Endothelial cell of umbilical vein (primary cell): ENCODE results near the gene TEX36. TPM values are rescaled to one million over a fixed set of nuclear protein-coding genes. Genes with fewer than 3 reads are reported as not detected.

Experiments
- BruUV-seq: library from RNA; stranded (reverse); fragments of 400-500 nt; replicated peaks from 2 replicates; lab custom pipeline; 2021; lab: Mats Ljungman, UMichigan
- CTCF ChIA-PET: fragments of 300-600, 350-600 bp; sonication (Branson Sonifier 250); formaldehyde crosslinking; loops from one replicate; lab custom pipeline; 2021; ENCODE audit warnings: antibody characterized with exemption, inconsistent platforms; lab: Charles Lee
- POLR2A ChIA-PET: fragments of 300-600, 350-600 bp; sonication (Branson Sonifier 250); formaldehyde crosslinking; loops from one replicate; lab custom pipeline; 2021; ENCODE audit warnings: antibody characterized with exemption, inconsistent platforms; lab: Charles Lee
- DNase-seq: peaks from one replicate; pipeline ENCODE4 v3.0.0-alpha.2; 2011; ENCODE audit warnings: low read depth, low spot score
- FAIRE-seq: peaks from 2 replicates; lab custom pipeline; 2011; peaks lifted over from hg19 to GRCh38; lab: Jason Lieb, UNC
- H2AFZ ChIP-seq: 2 replicates; pipeline ENCODE4 v1.6.0; 2012; ENCODE audit warnings: low read depth, low read length, control low read depth, inconsistent platforms
- H3K27ac ChIP-seq: 2 replicates; pipeline ENCODE4 v1.5.1; 2011; ENCODE audit warnings: low read depth, mild to moderate bottlenecking, control low read depth, low read length, moderate library complexity; ENCODE audit not compliant: insufficient read depth
- H3K27me3 ChIP-seq, 2 experiments: 2 replicates each; pipeline versions ENCODE4 v1.6.0 to v1.6.1; 2011; ENCODE audit warnings: low read length in 2 of 2, mixed read lengths in 1 of 2; ENCODE audit not compliant: control insufficient read depth in 2 of 2, insufficient read depth in 2 of 2
- H3K36me3 ChIP-seq, 2 experiments: 2 replicates in 1 of 2; 3 replicates in 1 of 2; pipeline ENCODE4 v1.5.1; 2011; ENCODE audit warnings: low read length in 2 of 2, mild to moderate bottlenecking in 1 of 2, moderate library complexity in 1 of 2; ENCODE audit not compliant: control insufficient read depth in 2 of 2, insufficient read depth in 2 of 2; ENCODE audit errors: extremely low read depth in 1 of 2
- H3K4me1 ChIP-seq: 3 replicates; pipeline ENCODE4 v1.5.1; 2011; ENCODE audit warnings: mild to moderate bottlenecking, low read length; ENCODE audit not compliant: control insufficient read depth, insufficient read depth; ENCODE audit errors: extremely low read depth
- H3K4me2 ChIP-seq: 2 replicates; pipeline ENCODE4 v1.6.1; 2011; ENCODE audit warnings: low read length, control low read depth, mixed read lengths; ENCODE audit not compliant: insufficient read depth
- H3K4me3 ChIP-seq, 3 experiments: fragments of 200-600 bp in 1 of 3; sonication (generic), shearing (Covaris generic) in 1 of 3; replicated peaks in 1 of 3; 2 replicates each; pipeline ENCODE4 v1.5.1; 2011 to 2016; ENCODE audit warnings: control low read depth in 3 of 3, low read length in 3 of 3, mild to moderate bottlenecking in 2 of 3, inconsistent platforms in 1 of 3, low read depth in 1 of 3, moderate library complexity in 1 of 3; ENCODE audit not compliant: insufficient read depth in 1 of 3
- H3K79me2 ChIP-seq: 2 replicates; pipeline ENCODE4 v1.6.0; 2012; ENCODE audit warnings: low read length, inconsistent platforms; ENCODE audit not compliant: control insufficient read depth, insufficient read depth
- H3K9ac ChIP-seq: replicated peaks from 2 replicates; pipeline ENCODE3; 2011; ENCODE audit warnings: low read length, control low read depth; ENCODE audit not compliant: insufficient read depth; ENCODE audit errors: extremely low read depth
- H3K9me1 ChIP-seq: replicated peaks from 3 replicates; pipeline ENCODE4 v1.6.0; 2011; ENCODE audit warnings: mild to moderate bottlenecking, low read length; ENCODE audit not compliant: control insufficient read depth, insufficient read depth; ENCODE audit errors: extremely low read depth
- H3K9me3 ChIP-seq: replicated peaks from 2 replicates; pipeline ENCODE4 v1.5.1; 2012; ENCODE audit warnings: low read length, inconsistent platforms; ENCODE audit not compliant: control insufficient read depth, insufficient read depth
- H4K20me1 ChIP-seq: replicated peaks from 2 replicates; pipeline ENCODE3; 2011; ENCODE audit warnings: mild to moderate bottlenecking, low read length; ENCODE audit not compliant: control insufficient read depth, insufficient read depth; ENCODE audit errors: extremely low read depth
- EZH2 ChIP-seq: IDR thresholded peaks from 2 replicates; pipeline ENCODE4 v1.6.1; 2012; ENCODE audit warnings: borderline replicate concordance, low read depth, mild to moderate bottlenecking, moderate library complexity, low read length, inconsistent platforms; ENCODE audit not compliant: severe bottlenecking
- FOS ChIP-seq: IDR thresholded peaks from 2 replicates; pipeline ENCODE4 v1.6.1; 2011; ENCODE audit warnings: mild to moderate bottlenecking, low read length, moderate library complexity, borderline replicate concordance; ENCODE audit not compliant: insufficient read depth
- GATA2 ChIP-seq: IDR thresholded peaks from 2 replicates; pipeline ENCODE4 v1.7.0; 2011; ENCODE audit warnings: low read depth, mild to moderate bottlenecking, moderate library complexity, mixed read lengths, low read length; ENCODE audit not compliant: insufficient read length, insufficient read depth
- JUN ChIP-seq: IDR thresholded peaks from 2 replicates; pipeline ENCODE4 v1.6.1; 2011; ENCODE audit warnings: borderline replicate concordance, low read depth; ENCODE audit not compliant: insufficient read length, insufficient read depth
- MYC ChIP-seq: IDR thresholded peaks from one replicate; pipeline ENCODE4 v1.6.1; 2011; ENCODE audit warnings: mild to moderate bottlenecking, low read depth, low read length
- POLR2A ChIP-seq: IDR thresholded peaks from 2 replicates; pipeline ENCODE4 v1.6.1; 2012; ENCODE audit warnings: low read depth, mild to moderate bottlenecking, control low read depth, low read length
- POLR2AphosphoS5 ChIP-seq: IDR thresholded peaks from 2 replicates; pipeline ENCODE4 v1.6.1; 2012; ENCODE audit warnings: low read depth, mild to moderate bottlenecking, control low read depth, low read length, moderate library complexity; ENCODE audit not compliant: insufficient read depth
- dilution Hi-C: fragments of 300-500 bp; cut with MboI; formaldehyde crosslinking; loops from one replicate; pipeline ENCODE4 v1.15.0; 2019; ENCODE audit warnings: low sequenced_read_pairs; ENCODE audit not compliant: extremely low pct_ligation_motif_present
- intact Hi-C: fragments of 100-400 bp; cut with micrococcal nuclease; formaldehyde crosslinking; loops from one replicate; pipeline ENCODE4 v1.10.0; 2022
- polyA plus RNA-seq, 4 experiments: library from polyadenylated mRNA; depleted of rRNA in 3 of 4; stranded (reverse) in 3 of 4; unstranded in 1 of 4; fragments of >200 nt; gene quantifications; 2 replicates each; pipeline versions ENCODE4 v1.2.1 to v1.2.3, GENCODE V29; 2011 to 2012; ENCODE audit warnings: missing spikeins in 1 of 4
- total RNA-seq: library from RNA; stranded (reverse); gene quantifications from 2 replicates; pipeline ENCODE4 v1.2.3, GENCODE V29; 2021
- TF ChIP-seq, protein P1 (sequence below): IDR thresholded peaks from 2 replicates; pipeline ENCODE4 v1.6.1; 2011; ENCODE audit not compliant: insufficient read depth, insufficient read length
- TF ChIP-seq, protein P2 (sequence below), 2 donors: IDR thresholded peaks; 1 replicate in 1 of 2; 2 replicates in 1 of 2; pipeline ENCODE4 v1.5.1; 2011; ENCODE audit warnings: low read length in 2 of 2, mild to moderate bottlenecking in 2 of 2, moderate library complexity in 2 of 2, control low read depth in 1 of 2, inconsistent platforms in 1 of 2, low read depth in 1 of 2; ENCODE audit not compliant: insufficient read depth in 1 of 2; ENCODE audit errors: extremely low read depth in 1 of 2

Gene TEX36
- total and polyA plus RNA-seq, 2 donors (not counting 3 experiments of a cell fraction or from before 2014, with no cell fraction given), result not detected

DNA sequence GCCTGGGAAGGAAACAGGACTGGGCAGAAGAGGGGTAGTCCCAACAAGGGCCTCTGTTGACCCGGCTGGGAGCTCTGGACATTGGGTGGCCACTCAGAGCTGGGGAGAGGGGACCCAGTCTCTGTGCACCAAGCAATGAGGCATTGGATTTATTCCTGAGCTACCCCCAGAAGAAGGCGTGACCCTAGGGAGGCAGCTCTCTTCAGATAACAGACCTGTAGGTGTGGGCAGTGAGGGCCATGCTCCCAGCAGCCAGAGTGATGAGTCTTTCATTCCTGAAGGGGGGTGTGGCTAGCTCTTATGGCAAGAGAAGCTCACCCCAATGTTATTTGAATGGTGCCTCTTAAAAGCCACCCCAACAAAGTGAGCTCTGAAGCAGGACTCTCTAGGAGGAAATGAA, 20.4 kb downstream of the TEX36 start:
- Histone ChIP-seq H3K4me1 (no peaks in the 10 kb centered on the region), H3K4me2 (no peak overlapping the region), H3K9me3 (no peaks in the 10 kb centered on the region), H3K36me3 (no peaks in the 10 kb centered on the region), H2AFZ (no peak overlapping the region), H3K9me1 (no peaks in the 10 kb centered on the region), H3K27ac (no peak overlapping the region), H3K4me3 (no peak overlapping the region), H4K20me1 (no peaks in the 10 kb centered on the region), H3K27me3 (peaks cover 0 to 5% of the 10 kb centered on the region in 2 experiments), H3K9ac (no peak overlapping the region), H3K79me2 (no peaks in the 10 kb centered on the region)
- intact Hi-C loops, result no loop called here
- no peak for DNase-seq
- dilution Hi-C loops, result no loop called here
- no TSS peak for BruUV-seq
- TF ChIP-seq, protein P1, sequence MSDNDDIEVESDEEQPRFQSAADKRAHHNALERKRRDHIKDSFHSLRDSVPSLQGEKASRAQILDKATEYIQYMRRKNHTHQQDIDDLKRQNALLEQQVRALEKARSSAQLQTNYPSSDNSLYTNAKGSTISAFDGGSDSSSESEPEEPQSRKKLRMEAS, result no peak
- TF ChIP-seq FOS, result no peak
- FAIRE-seq, result no peak
- ChIA-PET CTCF (no interaction called here), POLR2A (no interaction called here)

DNA sequence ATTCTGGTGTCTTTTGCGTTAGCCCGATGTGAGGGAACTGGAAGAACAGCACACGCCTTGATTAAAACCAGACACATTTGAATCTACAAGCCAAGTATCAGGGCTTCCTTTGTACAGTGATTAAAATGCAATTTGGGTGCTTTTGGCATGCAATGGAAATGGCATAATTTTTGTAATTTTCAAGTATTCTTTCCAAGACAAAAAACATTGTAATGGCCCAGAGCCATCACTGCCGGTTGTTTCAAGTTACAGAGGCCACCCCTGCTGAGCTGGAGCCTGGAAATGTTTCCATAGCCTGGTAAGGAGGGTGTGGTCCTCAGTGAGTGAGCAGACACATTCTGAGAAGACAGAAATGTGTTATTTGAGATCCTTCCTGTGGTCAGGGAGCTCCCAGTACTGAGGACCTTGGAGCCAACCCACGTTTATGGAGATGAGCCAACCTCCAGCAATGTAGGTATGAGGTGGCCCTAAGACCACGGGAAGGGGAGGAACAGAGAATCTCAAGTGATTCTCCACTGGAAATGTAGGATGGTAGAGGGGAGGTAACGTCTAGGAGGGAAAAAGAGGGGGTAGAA, 20.9 kb downstream of the TEX36 start:
- no peak overlapping the region for H3K27ac ChIP-seq
- ChIA-PET CTCF (no interaction called here), POLR2A (no interaction called here)
- TF ChIP-seq GATA2 (no peak), FOS (no peak), EZH2 (no peak), JUN (no peak), MYC (no peak), POLR2AphosphoS5 (no peak), POLR2A (no peak)
- TF ChIP-seq, protein P2, sequence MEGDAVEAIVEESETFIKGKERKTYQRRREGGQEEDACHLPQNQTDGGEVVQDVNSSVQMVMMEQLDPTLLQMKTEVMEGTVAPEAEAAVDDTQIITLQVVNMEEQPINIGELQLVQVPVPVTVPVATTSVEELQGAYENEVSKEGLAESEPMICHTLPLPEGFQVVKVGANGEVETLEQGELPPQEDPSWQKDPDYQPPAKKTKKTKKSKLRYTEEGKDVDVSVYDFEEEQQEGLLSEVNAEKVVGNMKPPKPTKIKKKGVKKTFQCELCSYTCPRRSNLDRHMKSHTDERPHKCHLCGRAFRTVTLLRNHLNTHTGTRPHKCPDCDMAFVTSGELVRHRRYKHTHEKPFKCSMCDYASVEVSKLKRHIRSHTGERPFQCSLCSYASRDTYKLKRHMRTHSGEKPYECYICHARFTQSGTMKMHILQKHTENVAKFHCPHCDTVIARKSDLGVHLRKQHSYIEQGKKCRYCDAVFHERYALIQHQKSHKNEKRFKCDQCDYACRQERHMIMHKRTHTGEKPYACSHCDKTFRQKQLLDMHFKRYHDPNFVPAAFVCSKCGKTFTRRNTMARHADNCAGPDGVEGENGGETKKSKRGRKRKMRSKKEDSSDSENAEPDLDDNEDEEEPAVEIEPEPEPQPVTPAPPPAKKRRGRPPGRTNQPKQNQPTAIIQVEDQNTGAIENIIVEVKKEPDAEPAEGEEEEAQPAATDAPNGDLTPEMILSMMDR (IDR thresholded peaks at IDR 0.05; ENCODE audit: extremely low read depth in 1 of 2, insufficient read depth in 1 of 2, low read depth in 1 of 2, low read length in 2 of 2), result no peak
- TF ChIP-seq, protein P1, result no peak
- intact Hi-C loops (no loop called here), dilution Hi-C loops (no loop called here)
- no peaks in the 10 kb centered on the region for H3K79me2 ChIP-seq
- no peak overlapping the region for H3K4me2 ChIP-seq
- no peaks in the 10 kb centered on the region for H3K9me3 ChIP-seq
- no peaks in the 10 kb centered on the region for H3K9me1 ChIP-seq
- H3K4me3 ChIP-seq, result no peak overlapping the region
- peaks cover 0 to 5% of the 10 kb centered on the region in 2 experiments for H3K27me3 ChIP-seq
- H3K4me1 ChIP-seq, result no peaks in the 10 kb centered on the region
- no peak overlapping the region for H2AFZ ChIP-seq
- H3K9ac ChIP-seq, result no peak overlapping the region
- BruUV-seq, result no TSS peak
- DNase-seq (no peak), FAIRE-seq (no peak)
- H4K20me1 ChIP-seq, result no peaks in the 10 kb centered on the region
- no peaks in the 10 kb centered on the region for H3K36me3 ChIP-seq
